Activated T-helper 1 cell treated with anti-CD3 and anti-CD28 coated beads, Interleukin-2, amount 50 U/mL, for 16 hours (primary cell): ENCODE results near the gene PTPRK.

Experiments used
- DNase-seq, 2 donors: peaks; one replicate each; pipeline ENCODE4 v3.0.0-alpha.2; 2020; ENCODE audit warnings: low read depth in 1 of 2, low spot score in 1 of 2

The PTPRK gene

DNA sequence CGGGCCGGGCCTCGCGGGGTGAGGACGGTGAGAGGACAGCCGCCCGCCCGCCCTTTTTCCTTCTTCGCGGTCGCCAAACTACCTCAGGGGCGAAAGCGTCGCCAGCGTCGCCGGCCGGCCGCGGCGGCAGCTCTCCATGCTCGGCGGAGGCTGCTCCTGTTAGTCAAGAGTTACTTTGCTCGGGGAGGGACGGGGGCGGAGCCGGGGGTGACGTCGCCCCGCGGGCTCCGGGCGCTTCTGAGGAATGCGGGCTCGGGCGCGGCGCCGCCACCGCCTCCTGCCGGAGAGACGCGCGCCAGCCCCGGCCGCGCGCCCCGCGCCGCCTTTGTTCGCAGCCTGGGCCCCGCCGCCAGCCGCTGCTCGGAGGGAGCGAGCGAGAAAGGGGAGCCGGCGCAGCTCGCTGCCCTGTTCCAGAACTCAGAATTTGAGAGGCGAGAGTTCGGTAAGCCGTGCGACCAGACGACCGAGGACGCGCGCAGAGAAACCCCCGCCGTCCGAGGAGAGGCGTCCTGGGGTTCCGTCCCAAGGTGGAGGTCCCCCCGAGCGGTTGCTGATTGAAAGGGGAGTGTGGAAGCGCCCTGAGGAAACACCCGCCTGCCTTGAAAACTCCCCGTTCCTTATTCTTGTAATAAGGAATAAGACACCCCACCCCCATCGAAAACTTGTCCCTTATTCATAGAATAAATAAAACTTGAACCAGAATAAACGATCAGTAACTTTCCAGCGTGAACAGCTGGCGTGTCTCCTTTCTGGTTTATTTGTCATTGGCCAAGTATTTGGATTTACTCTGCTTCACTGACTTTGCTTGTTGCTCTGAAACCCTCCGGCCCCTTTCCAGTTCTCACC lies at the start of gene PTPRK:
Gene PTPRK, minus strand, starts transcription at position 164 of the 846 bp plus-strand sequence. CDS start 241 bp downstream, outside the sequence.
- DNase-seq = peak; percentile 62 to 76

DNA sequence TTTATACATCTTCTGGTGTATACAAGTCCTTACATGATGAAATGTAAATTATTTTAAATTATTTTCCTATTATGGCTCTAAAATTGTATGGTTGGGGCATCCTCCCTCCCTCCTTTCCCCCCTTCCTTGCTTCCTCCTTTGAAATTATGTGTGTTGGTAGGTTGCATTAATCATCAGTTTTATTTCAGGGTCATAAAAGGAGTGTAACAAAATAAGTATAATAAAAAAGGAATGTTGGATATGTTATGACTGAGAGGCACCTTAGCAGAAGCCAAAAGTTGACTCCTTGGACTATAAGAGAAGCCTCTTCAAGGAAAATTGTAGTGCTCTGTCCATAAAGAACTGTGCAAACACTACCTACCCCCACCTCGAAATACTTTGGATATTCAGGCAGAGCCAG lies 46.6 kb upstream of the PTPRK start:
- DNase-seq = no peak

DNA sequence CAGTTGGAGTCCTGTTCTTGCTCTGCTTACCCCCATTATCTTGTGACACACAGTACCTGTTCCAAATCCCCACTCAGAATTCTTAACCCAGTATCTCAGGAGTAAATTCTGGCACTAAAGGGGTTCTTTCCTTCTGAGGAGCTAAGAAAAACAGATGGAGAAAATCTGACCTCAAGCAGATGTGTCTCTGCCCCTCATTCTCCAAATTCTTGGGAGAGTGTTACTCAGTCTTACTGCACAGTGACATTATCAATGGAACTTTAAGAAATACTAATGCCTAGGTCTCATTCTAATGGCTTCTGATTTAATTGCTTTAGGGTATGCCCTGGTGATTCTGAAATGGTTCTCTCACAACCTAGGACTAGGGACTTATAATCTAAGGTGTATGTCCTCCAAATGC lies 40.6 kb upstream of the PTPRK start:
- DNase-seq = no peak

DNA sequence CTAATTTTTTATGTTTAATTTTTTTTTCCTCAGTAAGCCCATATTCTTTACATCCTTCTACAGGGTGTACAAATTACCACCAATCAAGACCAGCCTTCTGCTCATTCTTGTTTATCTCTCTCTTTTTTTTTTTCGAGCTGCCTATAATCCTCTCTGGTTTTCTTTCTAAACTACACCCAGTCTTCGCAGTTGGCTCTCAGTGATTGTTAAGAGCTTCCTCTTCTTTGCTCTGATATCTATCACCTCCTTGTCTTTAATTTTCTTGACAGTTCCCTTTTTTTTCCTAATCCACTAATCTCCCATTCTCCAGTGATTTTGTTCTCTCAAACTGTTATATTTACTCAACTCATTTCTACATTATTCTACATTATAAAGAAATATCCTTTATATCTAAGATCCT lies 38.5 kb upstream of the PTPRK start:
- DNase-seq = no peak

DNA sequence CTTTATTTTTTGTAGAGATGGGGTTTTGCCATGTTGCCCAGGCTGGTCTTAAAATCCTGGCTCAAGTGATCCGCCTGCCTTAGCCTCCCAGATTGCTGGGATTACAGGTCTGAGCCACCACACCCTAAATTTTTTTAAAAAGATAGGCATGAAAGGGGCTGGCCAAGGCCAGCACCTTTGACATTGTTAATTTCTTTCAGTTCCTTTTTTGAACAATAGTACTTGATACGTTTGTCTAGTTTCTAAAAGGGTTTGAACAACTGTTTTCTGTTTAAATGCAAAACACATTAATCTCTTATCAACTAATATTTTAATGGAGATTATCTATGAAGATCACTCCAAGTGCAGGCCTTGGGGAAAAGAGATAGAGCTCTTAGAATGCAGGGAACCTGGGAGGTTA lies 37.6 kb upstream of the PTPRK start:
- no peak for DNase-seq

DNA sequence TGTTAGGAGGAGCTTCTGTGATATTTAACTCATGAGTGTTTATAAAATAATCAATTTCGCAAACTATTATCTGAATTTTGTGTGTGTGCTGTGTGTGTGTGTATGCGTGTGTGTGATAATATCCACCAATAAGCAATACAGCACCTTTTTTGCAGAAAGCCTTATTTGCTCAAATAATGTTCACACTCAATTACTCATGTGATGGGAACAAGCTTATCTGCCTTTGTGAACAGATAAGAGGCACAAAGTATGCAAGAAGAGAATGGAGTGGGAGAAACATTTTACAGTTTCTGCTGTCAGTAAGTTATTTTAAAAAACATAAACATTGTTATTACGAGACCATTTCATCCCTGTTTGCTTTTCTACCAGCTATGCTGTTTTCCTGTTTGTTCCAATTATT lies 36.7 kb upstream of the PTPRK start:
- DNase-seq = no peak

DNA sequence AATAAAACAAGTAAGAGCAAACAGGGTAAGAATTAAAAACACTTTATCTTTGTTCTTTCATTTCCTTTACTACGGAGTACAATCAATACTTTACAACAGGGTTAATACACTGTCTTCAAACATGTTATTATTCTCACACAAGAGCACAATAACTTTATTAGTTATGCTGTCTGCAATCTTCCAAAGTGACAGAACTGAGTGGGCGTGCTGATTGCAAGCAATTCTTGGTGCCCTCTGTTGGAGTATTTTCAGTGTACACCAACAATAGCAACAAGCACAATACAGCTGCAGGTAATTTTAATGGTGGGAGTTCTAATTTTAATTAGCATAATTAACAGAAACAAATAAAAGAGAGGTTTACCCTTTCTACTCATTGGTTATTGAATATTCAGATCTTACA lies 33.9 kb upstream of the PTPRK start:
- DNase-seq = no peak

DNA sequence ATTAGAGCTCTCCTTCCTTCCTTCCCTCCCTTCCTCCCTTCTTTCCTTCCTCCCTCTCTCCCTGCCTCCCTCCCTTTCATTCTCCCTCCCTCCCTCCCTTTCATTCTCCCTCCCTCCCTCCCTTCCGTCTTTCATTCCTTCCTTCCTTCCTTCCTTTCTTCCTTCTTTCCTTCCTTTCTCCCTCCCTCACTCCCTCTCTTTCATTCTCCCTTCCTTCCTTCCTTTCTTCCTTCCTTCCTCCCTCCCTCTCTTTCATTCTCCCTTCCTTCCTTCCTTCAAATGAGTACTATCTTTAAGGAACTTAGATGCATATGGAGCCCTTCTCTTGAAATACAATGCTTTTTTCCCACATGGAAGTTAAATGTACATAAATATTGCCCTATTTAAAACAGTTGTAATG lies 20.9 kb upstream of the PTPRK start:
- no peak for DNase-seq

DNA sequence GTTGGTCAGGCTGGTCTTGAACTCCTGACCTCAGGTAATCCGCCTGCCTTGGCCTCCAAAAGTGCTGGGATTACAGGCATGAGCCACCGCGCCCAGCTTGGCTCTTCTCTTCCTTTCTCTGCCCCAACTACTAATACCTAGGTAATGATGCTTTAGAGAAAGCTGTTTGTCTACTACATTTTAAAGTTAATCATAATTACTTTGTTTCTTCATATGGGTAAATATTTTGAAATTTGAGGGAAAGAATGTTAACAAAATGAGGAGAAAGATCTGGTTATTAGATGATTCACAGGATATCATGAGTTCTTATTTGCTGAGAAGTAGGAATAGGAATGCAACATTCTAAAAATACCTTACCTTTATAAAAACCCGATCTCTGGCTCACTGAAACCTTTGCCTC lies 18.4 kb upstream of the PTPRK start:
- DNase-seq = no peak

DNA sequence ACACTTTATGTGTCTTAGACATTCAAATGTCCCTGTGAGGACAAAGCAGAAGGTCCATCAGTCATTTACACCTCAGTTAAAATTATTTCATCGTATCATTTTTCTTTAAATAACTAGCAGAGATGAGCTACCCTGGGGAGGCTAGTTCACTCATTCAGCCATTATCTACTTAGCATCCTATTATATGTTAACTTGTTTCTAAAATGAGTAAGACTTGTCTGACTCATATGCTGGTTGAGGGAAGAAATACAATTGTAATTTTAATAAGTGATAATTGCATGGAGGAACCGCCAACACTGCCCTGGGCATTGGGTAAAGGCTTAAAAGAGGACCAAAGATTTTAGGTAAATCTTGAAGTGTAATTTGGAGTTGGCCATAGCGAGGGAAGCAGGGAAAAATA lies 12.4 kb upstream of the PTPRK start:
- DNase-seq = no peak

DNA sequence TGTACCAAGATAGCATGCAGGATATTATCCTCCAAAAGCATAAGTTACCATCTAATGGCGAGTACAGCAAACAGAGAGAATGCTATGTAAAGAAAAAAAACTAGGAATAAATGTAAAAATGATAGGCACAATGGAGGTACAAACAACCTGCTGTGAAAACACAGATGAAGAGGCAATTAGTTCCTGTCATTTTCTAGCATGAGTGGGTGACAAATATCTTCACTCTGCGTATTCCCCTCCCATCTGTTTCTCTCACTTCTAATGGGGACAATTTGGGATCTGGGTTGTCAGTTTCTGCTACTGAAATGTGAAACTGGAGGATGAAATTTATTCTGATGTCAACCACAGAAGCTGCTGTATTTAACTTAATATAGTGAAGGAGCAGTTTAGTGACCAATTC lies 11.7 kb upstream of the PTPRK start:
- DNase-seq = no peak

DNA sequence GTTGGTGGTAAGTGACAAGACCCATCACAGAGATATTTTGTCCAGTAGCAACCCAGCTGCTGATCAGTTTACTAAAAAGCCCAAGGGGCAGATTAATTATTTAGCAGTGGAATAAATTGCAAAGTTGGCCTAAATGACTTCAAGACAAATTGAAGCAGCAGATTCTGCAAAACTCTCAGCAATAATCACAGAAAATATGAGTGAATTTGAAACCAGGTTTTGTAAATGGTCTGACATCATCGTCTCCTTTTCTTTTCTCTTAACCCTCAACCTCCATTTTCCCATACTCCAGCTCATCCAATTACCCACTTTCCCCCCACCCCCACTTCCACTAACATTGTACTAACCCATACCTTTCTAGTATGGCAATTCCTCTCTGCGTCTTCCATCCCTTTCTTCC lies 11.3 kb upstream of the PTPRK start:
- DNase-seq = no peak

DNA sequence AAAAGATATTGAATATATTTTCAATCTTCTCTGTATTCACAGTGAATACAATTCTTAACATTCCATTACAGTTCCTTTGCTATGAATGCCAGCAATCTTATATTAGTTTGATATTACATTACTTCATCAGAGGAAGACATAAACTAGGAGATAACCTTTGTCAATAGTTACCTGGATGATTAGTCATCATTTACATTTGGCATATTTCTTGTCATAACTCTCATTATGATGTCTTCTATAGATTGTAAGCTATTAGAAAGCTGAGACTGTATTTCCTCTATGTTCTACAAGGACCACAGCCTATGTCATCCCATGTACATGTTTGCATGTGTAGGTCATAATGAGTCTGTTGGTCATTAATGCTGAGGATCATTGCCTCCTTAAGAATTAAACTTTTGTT lies 7.8 kb upstream of the PTPRK start:
- no peak for DNase-seq

DNA sequence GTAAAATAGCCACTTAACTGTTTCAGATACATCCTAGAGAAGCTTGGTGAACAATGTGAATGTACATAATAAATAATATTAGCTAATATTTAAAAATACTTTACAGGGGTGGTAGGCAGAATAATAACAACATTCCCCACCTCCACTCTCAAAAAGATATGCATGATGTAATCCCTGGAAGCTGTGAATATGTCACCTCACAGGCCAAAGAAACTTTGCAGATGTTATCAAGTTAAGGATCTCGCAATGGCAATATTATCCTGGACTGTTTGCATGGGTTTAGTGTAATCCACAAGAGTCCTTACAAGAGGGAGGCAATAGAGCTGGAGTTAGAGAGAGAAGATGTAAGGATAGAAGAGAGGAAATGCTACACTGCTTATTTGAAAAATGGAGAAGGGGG lies 7.0 kb upstream of the PTPRK start:
- DNase-seq = no peak

DNA sequence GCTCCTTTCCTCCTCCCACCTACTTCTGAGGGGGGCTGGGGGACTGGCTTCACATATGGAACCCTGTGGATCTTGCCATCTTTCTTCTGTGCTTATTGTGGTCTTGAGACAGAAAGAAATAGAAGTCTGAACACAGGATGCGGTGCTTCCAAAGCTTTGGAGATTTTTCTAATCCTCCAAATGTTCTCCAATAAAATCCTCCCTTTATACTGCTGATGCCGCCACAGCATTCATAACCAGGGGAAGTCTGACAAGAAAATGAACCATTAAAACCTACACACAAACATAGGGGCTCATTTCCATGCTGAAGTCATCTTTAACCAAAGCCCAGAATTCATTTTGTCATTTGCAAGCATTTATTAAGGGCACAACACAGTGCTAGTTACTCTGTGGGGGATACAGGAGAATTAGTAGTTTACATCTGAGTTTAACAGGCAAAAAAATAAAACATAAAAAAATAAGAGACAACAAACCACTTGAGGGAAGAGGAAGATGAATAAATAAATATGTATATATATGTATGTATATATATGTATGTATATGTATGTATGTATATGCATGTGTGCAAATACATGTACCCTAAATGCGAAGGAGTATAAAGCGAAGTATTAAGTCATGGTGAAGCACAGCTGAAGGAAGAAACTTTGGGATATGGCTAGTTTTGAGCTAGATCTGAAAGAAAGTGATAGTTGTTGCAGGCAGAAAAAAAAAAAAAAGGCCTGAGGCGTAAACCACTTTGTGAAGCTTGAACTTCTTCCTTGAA lies 5.9 kb upstream of the PTPRK start:
- DNase-seq = no peak

DNA sequence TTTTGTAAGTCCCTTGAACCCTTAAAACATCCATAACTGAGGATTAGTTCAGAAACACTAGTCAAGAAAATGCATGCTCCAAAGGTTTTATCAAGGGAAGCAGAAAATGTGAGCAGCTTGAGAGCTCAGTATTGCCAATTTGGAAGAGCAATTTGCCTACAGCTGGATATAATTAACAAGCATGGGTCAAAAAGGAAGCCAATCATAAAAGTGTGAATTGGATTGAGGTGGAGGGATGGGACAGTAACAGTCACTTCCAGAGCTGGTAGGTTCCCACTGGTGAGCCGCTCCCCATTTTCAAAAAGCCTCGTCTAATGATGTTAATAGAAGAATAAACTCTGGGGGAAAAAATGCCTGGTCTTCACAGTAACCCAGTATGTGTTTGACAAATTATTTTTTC lies 5.0 kb upstream of the PTPRK start:
- no peak for DNase-seq

DNA sequence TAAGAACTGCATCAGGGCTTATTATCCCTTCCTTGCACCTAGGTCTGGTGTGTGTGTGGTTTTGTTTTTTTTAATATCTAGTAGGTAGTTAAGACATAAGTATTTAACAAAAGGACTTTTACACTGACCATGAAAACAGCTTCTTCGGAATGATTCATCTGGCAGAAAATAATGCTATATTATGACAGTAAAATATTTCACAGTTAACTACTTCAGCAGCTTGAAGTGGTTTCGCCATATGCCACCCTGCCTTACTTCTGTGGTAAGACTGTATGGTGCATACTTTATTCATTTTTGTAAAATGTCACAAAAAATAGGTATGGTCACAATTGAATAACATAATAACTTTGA lies 858 bp upstream of the PTPRK start:
- DNase-seq = no peak

DNA sequence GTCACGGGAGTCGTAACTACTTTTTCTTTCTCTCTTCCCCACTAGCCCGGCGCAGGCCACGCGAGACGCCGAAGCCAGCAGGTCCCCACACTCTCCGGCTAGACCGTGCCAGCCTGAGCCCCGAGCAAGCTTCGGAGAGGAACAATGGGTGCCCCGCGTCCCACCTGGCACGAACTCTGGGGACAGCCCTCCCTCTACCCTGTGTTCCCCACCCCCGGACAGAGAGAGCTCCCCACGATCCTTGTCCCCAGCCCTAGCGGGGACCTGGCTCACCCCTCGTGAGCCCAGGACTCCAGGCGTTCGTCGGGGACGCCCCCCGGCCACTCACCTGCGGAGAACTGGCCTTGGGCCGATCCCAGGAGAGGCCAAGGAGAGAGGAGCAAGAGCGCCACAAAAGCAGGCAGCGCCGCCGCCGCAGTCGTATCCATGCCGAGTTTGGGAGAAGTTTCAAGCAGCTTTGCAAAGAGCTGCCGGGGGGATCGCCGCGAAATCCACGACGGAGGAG lies 416 bp downstream of the PTPRK start:
- DNase-seq = peak; percentile 4 to 18

DNA sequence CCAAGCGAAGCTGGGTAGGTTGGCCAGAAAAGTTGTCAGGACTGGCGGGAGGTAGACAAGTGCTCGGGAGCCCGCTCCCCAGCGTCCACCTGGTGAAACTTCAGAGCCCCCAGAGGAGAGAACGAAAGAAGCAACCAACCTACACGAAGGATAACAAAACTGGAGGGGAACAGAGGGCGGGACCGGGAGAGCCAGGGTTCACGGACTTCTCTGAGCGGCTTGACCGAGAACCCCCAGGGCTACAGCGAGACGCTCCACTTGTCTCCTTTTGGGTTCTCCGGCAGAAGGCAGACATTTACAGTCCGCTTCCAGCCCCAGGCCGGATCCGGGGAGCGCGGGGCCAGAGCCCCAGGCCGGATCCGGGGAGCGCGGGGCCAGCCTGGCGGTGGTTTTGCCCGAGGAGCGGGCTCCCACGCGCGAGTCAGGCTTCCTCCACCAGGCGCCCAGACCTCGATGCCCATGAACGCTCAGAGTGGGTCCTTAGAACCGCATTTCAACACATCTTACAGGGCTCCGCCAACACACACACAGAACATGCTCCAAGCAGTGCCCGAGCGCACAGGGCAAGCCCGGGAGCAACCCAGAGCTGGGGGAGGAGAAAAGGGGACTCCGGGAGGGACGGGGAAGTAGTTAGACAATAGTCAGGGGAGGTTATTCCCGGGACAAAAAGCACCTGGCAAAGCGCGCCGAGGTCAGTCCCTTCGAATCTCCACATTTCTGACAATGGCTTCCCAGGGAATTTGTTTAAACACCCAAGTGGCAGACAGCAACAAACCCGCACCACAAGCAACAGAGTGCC lies 1.1 kb downstream of the PTPRK start:
- peak in 1 of 2 donors; percentile 2 for DNase-seq

DNA sequence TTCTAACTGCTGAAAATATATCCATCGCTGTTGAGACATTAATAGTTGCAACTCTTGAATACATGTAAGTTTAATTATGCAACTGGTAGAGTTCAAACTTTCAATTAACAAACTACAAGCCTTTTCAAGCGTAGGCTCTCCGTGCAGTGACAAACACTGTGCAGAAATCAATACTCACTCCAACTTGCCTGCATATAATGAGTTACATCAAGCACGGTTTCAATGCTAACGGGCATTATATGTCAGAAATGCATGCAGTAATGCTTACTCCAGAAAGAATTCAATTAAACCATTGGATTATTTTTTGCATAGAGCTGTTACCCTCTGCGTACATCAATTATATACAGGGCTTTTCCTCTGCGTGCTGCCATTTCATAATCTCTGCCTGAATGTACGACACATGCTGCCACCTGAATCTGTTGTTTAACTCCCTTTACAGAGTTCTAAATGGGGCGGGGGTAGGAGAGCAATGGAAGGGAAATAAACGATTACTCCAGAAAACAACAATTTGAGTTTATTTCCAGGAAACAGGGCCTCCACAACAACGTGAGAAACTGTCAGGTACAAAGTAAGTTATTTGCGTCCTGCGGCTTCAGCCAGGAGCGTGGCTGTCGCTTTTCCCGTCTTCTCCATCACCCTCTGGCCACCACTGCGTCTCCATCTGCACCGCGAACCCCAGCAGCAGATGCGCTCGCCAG lies 1.8 kb downstream of the PTPRK start:
- DNase-seq = no peak

DNA sequence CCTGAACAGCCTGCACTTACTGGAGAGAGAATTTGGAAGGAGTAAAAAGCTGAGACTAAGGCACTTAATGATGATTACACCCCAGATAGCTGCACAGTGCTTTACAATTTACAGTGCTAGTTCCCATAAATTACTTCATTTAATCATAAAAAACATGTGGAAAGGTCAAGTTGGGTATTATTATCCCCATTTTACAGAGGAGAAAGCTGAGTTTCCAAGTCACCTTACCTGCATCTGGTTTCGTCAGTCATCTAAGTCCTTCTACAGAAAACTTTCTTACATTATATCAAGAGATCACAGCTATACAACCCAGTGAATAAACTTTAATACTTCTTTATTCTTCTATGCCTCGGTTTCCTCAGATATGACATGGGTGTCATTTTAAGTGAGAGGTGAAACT lies 3.3 kb downstream of the PTPRK start:
- DNase-seq = no peak
